OCI-LY3 (cell line): ENCODE measurements around the gene LDB2.

Source experiments
- CTCF ChIP-seq: fragments of 200-600, 300-600 bp; sonication (generic); IDR thresholded peaks from 2 replicates; pipeline ENCODE4 v1.5.1; 2014; ENCODE audit warnings: antibody characterized with exemption, low read length, low read depth
- EZH2phosphoT487 ChIP-seq: fragments of 200-600 bp; shearing (Covaris generic); IDR thresholded peaks from 2 replicates; pipeline ENCODE4 v1.6.1; 2018; ENCODE audit warnings: antibody characterized with exemption, mixed run types, low read depth

GRCh38 chr4:16772366-16772850 lies 126.0 kb downstream of the LDB2 start:
- TF ChIP-seq CTCF = no peak
- no peak for TF ChIP-seq EZH2phosphoT487
